ENCODE results near the gene RHO. TPM values are rescaled to one million over a fixed set of nuclear protein-coding genes. Genes with fewer than 3 reads are reported as not detected.

RHO gene
- total RNA-seq, 1 experiment from 2014 or later: not detected

GRCh38 chr3:129577925-129578786, 49.7 kb downstream of the RHO start:
- ChIA-PET CTCF (interaction anchor here (0.6 to 2.3 kb wide), 5 partner anchors 18 to 173 kb away, joined by 3 to 12 read pairs (median 4); no protein-coding TSS in a partner anchor), POLR2A (no interaction called here)
- DNase-seq (ENCODE audit: low spot score) (no peak), ATAC-seq (no peak)
- no peak overlapping the region for H3K4me3 Mint-ChIP-seq
- H3K9me3 Mint-ChIP-seq: no peaks in the 10 kb centered on the region
- H3K4me1 Mint-ChIP-seq: peaks cover 8% of the 10 kb centered on the region
- no peak overlapping the region for H3K27ac Mint-ChIP-seq
- TF ChIP-seq TP53 (CRISPR knock-in tag; IDR thresholded peaks at IDR 0.05) (no peak), STAT6 (CRISPR knock-in tag; conservative IDR thresholded peaks at IDR 0.05; ENCODE audit: low read depth) (no peak), NFE2L1 (CRISPR knock-in tag; IDR thresholded peaks at IDR 0.05) (no peak), TEAD1 (CRISPR knock-in tag; IDR thresholded peaks at IDR 0.05) (no peak)
- H3K27me3 Mint-ChIP-seq (ENCODE audit: low read depth): no peaks in the 10 kb centered on the region
- H3K36me3 Mint-ChIP-seq: no peaks in the 10 kb centered on the region

GRCh38 chr3:129579991-129580390, 51.6 kb downstream of the RHO start:
- ChIA-PET CTCF (no interaction called here), POLR2A (no interaction called here)
- Mint-ChIP-seq H3K27me3 (ENCODE audit: low read depth) (no peaks in the 10 kb centered on the region), H3K4me1 (peaks cover 6% of the 10 kb centered on the region), H3K9me3 (no peaks in the 10 kb centered on the region), H3K27ac (no peak overlapping the region), H3K36me3 (no peaks in the 10 kb centered on the region), H3K4me3 (no peak overlapping the region)
- ATAC-seq (no peak), DNase-seq (ENCODE audit: low spot score) (no peak)
- TF ChIP-seq ZNF281 (CRISPR knock-in tag; IDR thresholded peaks at IDR 0.05) (no peak), MLX (CRISPR knock-in tag; IDR thresholded peaks at IDR 0.05) (no peak), ZBTB21 (CRISPR knock-in tag; IDR thresholded peaks at IDR 0.05; ENCODE audit: borderline replicate concordance) (no peak)

- Mint-ChIP-seq H3K36me3 (no peaks in the 10 kb centered on the region), H3K4me3 (no peak overlapping the region), H3K9me3 (no peaks in the 10 kb centered on the region), H3K27me3 (ENCODE audit: low read depth) (no peaks in the 10 kb centered on the region), H3K4me1 (no peaks in the 10 kb centered on the region), H3K27ac (no peak overlapping the region)
- ChIA-PET CTCF (interaction anchor here (2.4 kb wide), 1 partner anchor 91 kb away, joined by 11 read pairs; no protein-coding TSS in a partner anchor), POLR2A (no interaction called here)
- no peak for DNase-seq (ENCODE audit: low spot score)
- ATAC-seq: no peak
- TF ChIP-seq ZMAT4 (CRISPR knock-in tag; IDR thresholded peaks at IDR 0.05) (no peak), ATF2 (CRISPR knock-in tag; IDR thresholded peaks at IDR 0.05; ENCODE audit: borderline replicate concordance, low read depth) (no peak), ZNF138 (CRISPR knock-in tag; conservative IDR thresholded peaks at IDR 0.05) (no peak), NR2C2 (CRISPR knock-in tag; IDR thresholded peaks at IDR 0.05) (no peak), ZNF263 (CRISPR knock-in tag; IDR thresholded peaks at IDR 0.05; ENCODE audit: low read depth) (no peak), MXD4 (CRISPR knock-in tag; IDR thresholded peaks at IDR 0.05; ENCODE audit: borderline replicate concordance) (no peak), ZBTB21 (CRISPR knock-in tag; IDR thresholded peaks at IDR 0.05; ENCODE audit: borderline replicate concordance) (no peak), ETV6 (CRISPR knock-in tag; IDR thresholded peaks at IDR 0.05) (no peak), TCF7 (CRISPR knock-in tag; IDR thresholded peaks at IDR 0.05; ENCODE audit: low read depth) (no peak), TEAD4 (CRISPR knock-in tag; IDR thresholded peaks at IDR 0.05) (no peak), SOX15 (CRISPR knock-in tag; IDR thresholded peaks at IDR 0.05) (no peak), ZNF281 (CRISPR knock-in tag; IDR thresholded peaks at IDR 0.05) (no peak), FOXK1 (CRISPR knock-in tag; IDR thresholded peaks at IDR 0.05) (no peak), ZNF219 (CRISPR knock-in tag; IDR thresholded peaks at IDR 0.05; ENCODE audit: borderline replicate concordance) (no peak), GRHL2 (CRISPR knock-in tag; IDR thresholded peaks at IDR 0.05; ENCODE audit: insufficient replicate concordance, severe bottlenecking) (no peak)
Observed at GRCh38 chr3:129581623-129582022, 53.2 kb downstream of the RHO start.

Data from WTC11 (cell line).